GM19193 (cell line): ENCODE data around the gene NBPF4.
"Not testable (repeated sequence)": the region's sequence is repeated elsewhere in the genome, so short reads cannot be mapped to it uniquely, and the experiment has no call there.

Experiments used
- POLR2A ChIP-seq: IDR thresholded peaks from 4 replicates; pipeline ENCODE4 v1.6.1; 2011; ENCODE audit not compliant: insufficient read depth, insufficient read length; ENCODE audit errors: extremely low read depth

The NBPF4 gene

GRCh38 chr1:108243976-108244375, at the start of gene NBPF4:
NBPF4 (minus strand) TSS chr1:108244076; CDS start chr1:108243761, 315 bp downstream.
- TF ChIP-seq POLR2A = not testable (repeated sequence)

DNA sequence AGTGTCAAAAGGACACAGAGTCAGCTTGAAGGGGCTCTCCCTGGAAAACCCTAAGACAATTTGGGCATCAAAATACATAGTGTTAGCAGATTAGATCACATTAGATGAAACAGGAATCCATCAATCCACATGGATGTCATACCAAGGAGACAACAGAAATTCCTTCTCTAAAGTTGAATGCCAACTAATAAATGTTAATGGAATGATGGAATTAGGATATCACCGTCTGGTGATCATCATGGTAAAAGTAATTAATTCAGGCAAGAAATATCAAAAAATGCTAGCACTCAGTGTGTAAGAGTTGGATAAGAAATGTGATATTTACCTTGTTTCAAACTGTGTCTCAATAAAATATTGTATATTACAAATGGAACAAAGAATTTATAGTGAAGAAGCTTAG, 32.9 kb downstream of the NBPF4 start:
- TF ChIP-seq POLR2A = no peak

DNA sequence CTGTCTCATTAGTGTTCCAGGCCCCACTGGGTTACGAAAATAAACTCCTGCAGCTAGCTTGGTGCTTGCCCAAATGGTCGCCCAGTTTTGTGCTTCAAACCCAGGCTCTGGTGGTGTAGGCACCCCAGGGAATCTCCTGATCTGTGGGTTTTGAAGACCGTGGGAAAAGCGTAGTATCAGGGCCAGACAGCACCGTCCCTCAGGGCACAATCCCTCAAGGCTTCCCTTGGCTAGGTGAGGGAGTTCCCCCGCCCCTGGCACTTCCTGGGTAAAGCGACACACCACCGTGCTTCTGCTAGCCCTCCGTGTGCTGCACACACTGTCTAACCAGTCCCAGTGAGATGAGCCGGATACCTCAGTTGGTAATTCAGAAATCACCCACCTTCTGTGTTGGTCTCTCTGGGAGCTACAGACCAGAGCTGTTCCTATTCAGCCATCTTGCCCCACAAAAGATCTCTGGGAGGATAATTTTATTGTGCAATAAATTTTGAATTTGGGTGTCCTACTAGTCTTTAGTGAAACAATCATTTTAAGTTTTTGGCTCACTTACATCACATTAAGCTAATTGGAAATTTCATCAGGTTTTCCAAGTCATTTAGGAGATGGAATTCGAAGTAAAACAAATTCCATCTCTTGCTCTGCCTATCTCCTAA, 34.3 kb downstream of the NBPF4 start:
- no peak for TF ChIP-seq POLR2A

- TF ChIP-seq POLR2A = no peak
These were observed 35.0 kb downstream of the NBPF4 start for GRCh38 chr1:108208724-108209446.

DNA sequence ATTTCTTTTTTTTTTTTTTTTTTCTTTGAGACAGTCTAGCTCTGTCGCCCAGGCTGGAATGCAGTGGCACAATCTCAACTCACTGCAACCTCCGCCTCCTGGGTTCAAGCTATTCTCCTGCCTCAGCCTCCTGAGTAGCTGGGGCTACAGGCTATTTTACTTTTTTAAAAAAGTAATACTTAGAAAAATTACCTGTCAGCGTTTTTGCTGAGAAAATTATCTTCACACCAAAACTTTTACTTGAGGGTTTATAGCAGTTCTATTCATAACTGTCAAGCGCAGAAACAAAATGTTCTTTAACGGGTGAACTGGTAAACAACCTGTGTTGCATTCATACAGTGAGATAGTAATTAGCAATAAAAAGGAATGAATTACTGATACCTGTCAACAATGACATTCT, 42.2 kb downstream of the NBPF4 start:
- TF ChIP-seq POLR2A = no peak

- no peak for TF ChIP-seq POLR2A
These were observed 43.2 kb downstream of the NBPF4 start for GRCh38 chr1:108200687-108201051.

DNA sequence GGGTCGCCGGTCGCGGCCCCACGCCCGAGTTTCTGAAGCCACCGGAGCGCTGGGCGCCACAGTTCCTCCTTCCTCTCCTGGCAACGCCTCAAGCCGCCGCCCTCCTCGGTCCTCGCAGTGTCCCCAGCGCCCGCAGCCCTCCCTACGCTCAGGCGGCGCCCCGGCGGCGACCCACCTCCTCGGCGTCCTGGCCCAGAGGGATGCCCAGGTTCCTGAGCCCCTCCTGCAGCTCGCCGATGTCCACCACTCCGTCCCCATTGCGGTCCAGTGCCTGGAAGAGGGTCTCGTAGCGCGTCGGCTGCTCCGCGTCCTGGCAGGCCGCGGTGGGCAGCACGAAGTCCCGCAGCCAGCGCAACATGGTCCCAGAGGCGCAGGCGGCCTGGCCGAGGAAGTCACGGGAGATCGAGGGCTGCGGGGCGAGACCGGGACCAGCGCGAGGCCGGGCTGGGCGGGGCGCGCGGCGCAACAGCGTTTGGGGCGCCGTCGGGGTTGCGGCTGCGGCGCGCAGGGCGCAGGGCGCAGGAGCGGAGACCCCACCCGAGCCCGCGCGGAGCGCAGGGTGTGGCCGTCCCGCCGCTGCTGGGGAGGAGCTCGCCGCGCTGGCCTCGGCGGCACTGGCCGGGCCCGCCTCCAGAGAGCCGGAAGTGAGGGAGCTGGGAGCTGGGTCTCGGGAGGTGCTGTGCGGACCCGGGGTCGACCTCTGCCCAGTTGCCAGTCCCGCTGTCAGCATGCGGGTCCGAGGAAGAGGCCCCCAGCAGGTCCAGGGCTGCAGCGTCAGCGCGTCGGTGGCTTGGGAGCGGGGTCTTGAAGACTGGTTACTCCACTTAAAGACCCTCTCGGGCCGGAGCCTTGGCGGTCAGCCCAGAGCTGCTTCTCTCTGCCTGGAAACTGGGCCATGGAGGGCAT, 43.8 kb downstream of the NBPF4 start, which contains the start of gene SLC25A24:
Gene SLC25A24, minus strand, starts transcription at position 563 of the 906 bp plus-strand sequence. Its CDS starts 205 bp downstream, at position 358.
- TF ChIP-seq POLR2A = no peak

- no peak for TF ChIP-seq POLR2A
These were observed 44.6 kb downstream of the NBPF4 start for GRCh38 chr1:108199201-108199691.

- TF ChIP-seq POLR2A = no peak
These were observed 49.8 kb downstream of the NBPF4 start for GRCh38 chr1:108194051-108194450.

DNA sequence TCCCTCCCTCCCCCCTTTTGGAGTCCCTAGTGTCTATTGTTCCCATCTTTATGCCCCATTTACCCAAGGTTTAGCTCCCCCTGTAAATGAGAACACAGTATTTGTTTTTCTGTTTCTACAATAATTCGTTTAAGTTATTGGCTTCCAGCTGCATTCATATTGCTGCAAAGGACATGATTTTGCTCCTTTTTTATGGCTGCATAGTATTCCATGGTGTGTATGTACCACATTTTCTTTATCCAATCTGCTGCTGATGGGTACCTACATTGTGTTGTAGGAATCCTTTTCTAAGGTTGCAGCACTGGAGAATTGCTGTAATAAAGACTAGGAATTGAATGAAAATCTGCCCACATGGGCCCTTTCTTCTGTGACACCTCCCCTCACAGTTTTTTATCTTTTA, 50.5 kb downstream of the NBPF4 start:
- TF ChIP-seq POLR2A = no peak

DNA sequence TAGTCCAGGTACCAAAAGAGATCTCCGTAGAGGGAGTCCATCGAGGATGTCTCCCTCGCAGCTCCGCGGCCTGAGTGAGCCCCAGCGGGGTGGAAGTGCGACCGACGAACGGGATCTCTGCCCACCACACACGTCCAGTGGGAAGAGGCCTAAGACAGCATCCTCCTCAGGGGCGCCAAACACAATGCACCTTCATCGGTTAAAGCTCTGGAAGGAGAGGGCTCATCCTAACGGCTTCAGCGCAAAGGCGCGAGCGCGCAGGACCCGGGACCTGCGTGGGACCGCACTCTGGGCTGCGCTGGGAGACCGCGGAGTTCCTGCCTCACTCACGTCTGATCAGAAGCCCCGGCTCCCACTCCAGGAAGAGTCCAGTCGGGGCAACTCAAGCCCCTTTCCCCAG, 51.3 kb downstream of the NBPF4 start:
- TF ChIP-seq POLR2A = no peak

- no peak for TF ChIP-seq POLR2A
These were observed 53.0 kb downstream of the NBPF4 start for GRCh38 chr1:108190686-108191416.

GRCh38 chr1:108190001-108190634, 53.8 kb downstream of the NBPF4 start:
- TF ChIP-seq POLR2A = no peak

DNA sequence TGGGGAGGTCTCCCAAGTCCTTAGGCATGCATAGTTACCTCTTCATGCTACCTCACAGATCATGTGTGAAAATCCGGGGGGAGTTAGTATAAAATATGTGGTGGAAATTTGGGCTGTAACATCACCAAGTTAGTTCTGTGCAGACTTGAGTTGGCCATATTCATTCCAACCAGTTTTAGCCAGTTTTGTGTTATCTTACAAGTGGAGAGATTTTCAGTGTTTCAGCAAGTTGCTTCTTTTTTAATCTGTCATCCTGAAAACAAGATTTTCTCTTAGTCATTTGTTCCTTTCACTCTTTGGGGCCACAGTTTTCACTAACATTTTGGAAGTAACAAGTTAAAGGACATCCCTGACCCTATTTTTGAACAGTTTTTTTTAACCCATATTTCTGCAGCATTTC, 55.1 kb downstream of the NBPF4 start:
- no peak for TF ChIP-seq POLR2A
